Measurements from ENCODE around the gene TMEM256. TPM values are rescaled to one million over a fixed set of nuclear protein-coding genes. Genes with fewer than 3 reads are reported as not detected.

Gene TMEM256
- total RNA-seq, 4 donors from 2014 or later: 88.3 to 121 (median 103) TPM

DNA sequence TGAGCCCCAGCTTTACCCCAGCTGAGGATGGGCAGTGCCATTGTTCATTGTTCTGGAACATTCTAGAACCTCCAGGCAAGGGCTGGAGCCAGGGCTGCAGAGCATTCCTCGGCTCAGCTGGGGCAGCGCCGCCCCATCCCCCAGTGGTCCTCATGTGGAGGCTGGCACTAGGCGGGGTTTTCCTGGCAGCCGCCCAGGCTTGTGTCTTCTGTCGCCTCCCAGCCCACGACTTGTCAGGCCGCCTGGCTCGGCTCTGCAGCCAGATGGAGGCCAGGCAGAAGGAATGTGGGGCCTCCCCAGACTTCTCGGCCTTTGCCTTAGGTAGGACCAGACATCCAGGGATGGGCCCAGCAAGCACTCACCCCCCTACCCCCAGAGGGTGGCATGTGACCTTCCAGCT is 48.8 kb downstream of the TMEM256 start, which contains the start of gene TMEM95:
TSS of gene TMEM95 (plus strand) at position 104 of the 400 bp plus-strand sequence. CDS start at position 153, 49 bp downstream.
- Histone ChIP-seq H3K4me3 (peak within 1 kb of the TSS in 2 of 4 donors; percentile 71 to 95), H3K9me3 (no peaks in the 10 kb centered on the region), H3K27me3 (no peaks in the 10 kb centered on the region), H3K36me3 (no peaks in the 10 kb centered on the region), H3K27ac (peak within 1 kb of the TSS; percentile 91 to 100 (median 96)), H3K4me1 (peaks cover 0 to 62% (median 32%) of the 10 kb centered on the region in 4 donors)
- TF ChIP-seq EP300 (IDR thresholded peaks at IDR 0.05) (peak in 1 of 2 donors; percentile 92), POLR2A (IDR thresholded peaks at IDR 0.05) (peak in 1 of 2 donors; percentile 13)
- TF ChIP-seq, protein P1, sequence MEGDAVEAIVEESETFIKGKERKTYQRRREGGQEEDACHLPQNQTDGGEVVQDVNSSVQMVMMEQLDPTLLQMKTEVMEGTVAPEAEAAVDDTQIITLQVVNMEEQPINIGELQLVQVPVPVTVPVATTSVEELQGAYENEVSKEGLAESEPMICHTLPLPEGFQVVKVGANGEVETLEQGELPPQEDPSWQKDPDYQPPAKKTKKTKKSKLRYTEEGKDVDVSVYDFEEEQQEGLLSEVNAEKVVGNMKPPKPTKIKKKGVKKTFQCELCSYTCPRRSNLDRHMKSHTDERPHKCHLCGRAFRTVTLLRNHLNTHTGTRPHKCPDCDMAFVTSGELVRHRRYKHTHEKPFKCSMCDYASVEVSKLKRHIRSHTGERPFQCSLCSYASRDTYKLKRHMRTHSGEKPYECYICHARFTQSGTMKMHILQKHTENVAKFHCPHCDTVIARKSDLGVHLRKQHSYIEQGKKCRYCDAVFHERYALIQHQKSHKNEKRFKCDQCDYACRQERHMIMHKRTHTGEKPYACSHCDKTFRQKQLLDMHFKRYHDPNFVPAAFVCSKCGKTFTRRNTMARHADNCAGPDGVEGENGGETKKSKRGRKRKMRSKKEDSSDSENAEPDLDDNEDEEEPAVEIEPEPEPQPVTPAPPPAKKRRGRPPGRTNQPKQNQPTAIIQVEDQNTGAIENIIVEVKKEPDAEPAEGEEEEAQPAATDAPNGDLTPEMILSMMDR (IDR thresholded peaks at IDR 0.05): peak in 1 of 5 experiments; percentile 12
- peak in 1 of 2 donors; percentile 47 for DNase-seq (ENCODE audit: low spot score in 2 of 2)
- 27 to 45% methylated on average over 9 to 10 of the region's 10 CpGs for WGBS, 2 donors

DNA sequence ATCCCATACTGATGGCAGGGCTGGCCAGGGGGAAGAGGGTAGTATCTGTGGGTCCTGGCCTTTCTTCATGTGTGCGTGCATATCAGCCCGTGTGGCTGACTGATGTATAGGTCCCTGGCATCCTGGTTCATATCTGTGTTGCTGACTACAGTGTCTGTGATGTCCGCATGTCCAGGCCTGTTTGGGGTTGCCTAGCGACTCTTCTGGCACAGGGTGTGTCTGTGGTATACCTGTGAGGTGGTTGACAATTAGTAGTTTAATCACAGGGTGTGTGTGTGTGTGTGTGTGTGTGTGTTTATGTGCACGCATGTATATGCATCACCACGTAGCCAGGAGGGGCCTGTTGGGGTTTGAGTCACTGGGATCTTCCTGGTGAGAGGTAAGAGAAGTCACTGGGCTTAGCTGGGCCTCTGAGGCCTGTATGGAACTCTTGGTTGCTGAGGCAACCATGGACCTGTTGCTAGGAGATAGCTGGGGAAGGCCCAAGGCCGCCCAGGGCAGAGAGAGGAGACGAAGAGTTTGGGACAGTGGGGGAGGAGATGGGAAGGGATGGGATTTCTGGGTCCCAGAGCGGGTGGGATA is 49.5 kb downstream of the TMEM256 start:
- 66 to 68% methylated on average over 9 of the region's 9 CpGs for WGBS, 2 donors
- peaks cover 0 to 68% (median 39%) of the 10 kb centered on the region in 4 donors for H3K4me1 ChIP-seq
- TF ChIP-seq POLR2A (IDR thresholded peaks at IDR 0.05) (no peak), EP300 (IDR thresholded peaks at IDR 0.05) (no peak)
- TF ChIP-seq, protein P1 (IDR thresholded peaks at IDR 0.05): no peak

More for the DNA sequence above, 49.5 kb downstream of the TMEM256 start:
- peak overlapping the region; percentile 91 to 100 (median 96) for H3K27ac ChIP-seq
- no peaks in the 10 kb centered on the region for H3K36me3 ChIP-seq
- H3K27me3 ChIP-seq: no peaks in the 10 kb centered on the region
- H3K9me3 ChIP-seq: no peaks in the 10 kb centered on the region
- peak overlapping the region in 2 of 4 donors; percentile 71 to 95 for H3K4me3 ChIP-seq
- DNase-seq (ENCODE audit: low spot score in 2 of 2): no peak

Other genes starting within 250 kb of the TMEM256 start
- 1 to 10 TPM in 1 of 4 donors, under 1 TPM in 2, not detected in 1; 0.21 to 1.5 (median 0.59) TPM for gene ASGR1, start 224.7 kb downstream of the TMEM256 start, total RNA-seq
- 10 to 100 TPM in 3 of 4 donors, 1 to 10 TPM in 1; 7.3 to 22.8 (median 16.1) TPM for gene DLG4, start 184.3 kb downstream of the TMEM256 start, total RNA-seq
- gene ACADVL, start 184.2 kb downstream of the TMEM256 start, total RNA-seq: 100 to 1,000 TPM; 565 to 850 (median 599) TPM
- gene DVL2, start 169.6 kb downstream of the TMEM256 start, total RNA-seq: 10 to 100 TPM; 41.4 to 51.2 (median 46.7) TPM
- 10 to 100 TPM; 20.3 to 29.7 (median 23.3) TPM for gene PHF23, start 164.6 kb downstream of the TMEM256 start, total RNA-seq
- 100 to 1,000 TPM; 402 to 515 (median 456) TPM for gene GABARAP, start 161.6 kb downstream of the TMEM256 start, total RNA-seq
- gene CTDNEP1, start 152.4 kb downstream of the TMEM256 start, total RNA-seq: 10 to 100 TPM; 38.5 to 82.2 (median 65.9) TPM
- gene ELP5, start 151.9 kb downstream of the TMEM256 start, total RNA-seq: 10 to 100 TPM; 21.9 to 28.7 (median 25.0) TPM
- gene CLDN7, start 141.6 kb downstream of the TMEM256 start, total RNA-seq: 1 to 10 TPM in 3 of 4 donors, not detected in 1; 2.0 to 5.9 (median 2.4) TPM
- gene SLC2A4, start 122.4 kb downstream of the TMEM256 start, total RNA-seq: 10 to 100 TPM in 1 of 4 donors, 1 to 10 TPM in 3; 5.2 to 20.1 (median 6.2) TPM
- gene YBX2, start 109.5 kb downstream of the TMEM256 start, total RNA-seq: 1 to 10 TPM in 1 of 4 donors, under 1 TPM in 3; under 0.01 to 2.1 (median 0.52) TPM
- gene EIF5A, start 96.5 kb downstream of the TMEM256 start, total RNA-seq: 100 to 1,000 TPM; 106 to 278 (median 132) TPM
- 100 to 1,000 TPM in 1 of 4 donors, 10 to 100 TPM in 3; 36.1 to 108 (median 57.3) TPM for gene GPS2, start 88.7 kb downstream of the TMEM256 start, total RNA-seq
- gene NEURL4, start 74.8 kb downstream of the TMEM256 start, total RNA-seq: 10 to 100 TPM; 16.2 to 40.2 (median 27.5) TPM
- gene ACAP1, start 67.6 kb downstream of the TMEM256 start, total RNA-seq: 10 to 100 TPM in 3 of 4 donors, 1 to 10 TPM in 1; 8.1 to 33.1 (median 11.2) TPM
- gene KCTD11, start 51.9 kb downstream of the TMEM256 start, total RNA-seq: 10 to 100 TPM; 25.3 to 35.4 (median 28.7) TPM
- gene TMEM95, start 48.9 kb downstream of the TMEM256 start, total RNA-seq: not detected
- 1 to 10 TPM; 2.4 to 9.8 (median 6.0) TPM for gene TNK1, start 23.0 kb downstream of the TMEM256 start, total RNA-seq
- 10 to 100 TPM; 28.7 to 55.5 (median 42.9) TPM for gene PLSCR3, start 9.6 kb downstream of the TMEM256 start, total RNA-seq
- 10 to 100 TPM; 14.4 to 32.4 (median 23.9) TPM for gene NLGN2, start 3.7 kb upstream of the TMEM256 start, total RNA-seq
- not detected for gene SPEM1, start 16.2 kb upstream of the TMEM256 start, total RNA-seq
- gene SPEM2, start 21.5 kb upstream of the TMEM256 start, total RNA-seq: not detected
- gene SPEM3, start 24.8 kb upstream of the TMEM256 start, total RNA-seq: not detected
- gene TMEM102, start 31.3 kb upstream of the TMEM256 start, total RNA-seq: 1 to 10 TPM; 1.7 to 6.6 (median 4.1) TPM
- 1 to 10 TPM; 1.5 to 3.3 (median 2.2) TPM for gene FGF11, start 35.4 kb upstream of the TMEM256 start, total RNA-seq
- gene CHRNB1, start 41.0 kb upstream of the TMEM256 start, total RNA-seq: 10 to 100 TPM in 3 of 4 donors, 1 to 10 TPM in 1; 6.5 to 16.0 (median 13.5) TPM
- gene ZBTB4, start 75.5 kb upstream of the TMEM256 start, total RNA-seq: 10 to 100 TPM; 60.5 to 64.1 (median 63.0) TPM
- gene SLC35G6, start 77.3 kb upstream of the TMEM256 start, total RNA-seq: not detected
- 100 to 1,000 TPM in 3 of 4 donors, 10 to 100 TPM in 1; 87.0 to 163 (median 125) TPM for gene POLR2A, start 80.3 kb upstream of the TMEM256 start, total RNA-seq
- 100 to 1,000 TPM in 2 of 4 donors, 10 to 100 TPM in 2; 59.4 to 109 (median 98.8) TPM for gene TNFSF12, start 145.0 kb upstream of the TMEM256 start, total RNA-seq
- 10 to 100 TPM; 44.7 to 93.3 (median 64.7) TPM for gene TNFSF13, start 154.7 kb upstream of the TMEM256 start, total RNA-seq
- gene SENP3, start 157.8 kb upstream of the TMEM256 start, total RNA-seq: 10 to 100 TPM; 54.3 to 75.4 (median 59.0) TPM
- gene CD68, start 175.5 kb upstream of the TMEM256 start, total RNA-seq: 10 to 100 TPM; 19.3 to 65.7 (median 34.2) TPM
- gene MPDU1, start 179.8 kb upstream of the TMEM256 start, total RNA-seq: 100 to 1,000 TPM in 1 of 4 donors, 10 to 100 TPM in 3; 58.3 to 102 (median 66.2) TPM
- 1 to 10 TPM; 3.1 to 6.9 (median 5.0) TPM for gene SOX15, start 186.0 kb upstream of the TMEM256 start, total RNA-seq
- 10 to 100 TPM; 34.7 to 39.4 (median 36.7) TPM for gene FXR2, start 210.8 kb upstream of the TMEM256 start, total RNA-seq
- 100 to 1,000 TPM in 1 of 4 donors, 10 to 100 TPM in 3; 69.3 to 130 (median 82.0) TPM for gene SAT2, start 223.7 kb upstream of the TMEM256 start, total RNA-seq
- gene SHBG, start 226.0 kb upstream of the TMEM256 start, total RNA-seq: 1 to 10 TPM in 1 of 4 donors, under 1 TPM in 1, not detected in 2; 0.63 to 1.2 TPM
- gene ATP1B2, start 246.8 kb upstream of the TMEM256 start, total RNA-seq: 1 to 10 TPM; 1.5 to 3.9 (median 1.9) TPM

Data from tibial nerve (tissue), 4 donors.